ENCODE results near the gene SHC4. TPM values are rescaled to one million over a fixed set of nuclear protein-coding genes. Genes with fewer than 3 reads are reported as not detected.

Gene SHC4
- polyA plus RNA-seq, 1 donor (not counting 4 experiments of a cell fraction or from before 2014, with no cell fraction given): 0.94 TPM

GRCh38 chr15:48851956-48852355 is 111.8 kb downstream of the SHC4 start:
- dilution Hi-C loops (cut with MboI; ENCODE audit: extremely low pct_ligation_motif_present, low sequenced_read_pairs): no loop called here
- Histone ChIP-seq H3K4me3 (ENCODE audit: control insufficient read depth in 2 of 3, extremely low read depth in 1 of 3, insufficient read depth in 2 of 3, low read depth in 1 of 3, low read length in 3 of 3) (no peak overlapping the region), H3K4me2 (ENCODE audit: control insufficient read depth, extremely low read depth, insufficient read depth, low read depth, low read length) (no peak overlapping the region), H2AFZ (ENCODE audit: control insufficient read depth, low read length) (no peak overlapping the region), H3K36me3 (ENCODE audit: control insufficient read depth in 2 of 2, extremely low read depth in 1 of 2, insufficient read depth in 2 of 2, low read length in 2 of 2) (no peaks in the 10 kb centered on the region), H3K79me2 (ENCODE audit: control insufficient read depth, insufficient read depth, low read length) (no peaks in the 10 kb centered on the region), H3K27ac (ENCODE audit: control insufficient read depth, insufficient read depth, low read length) (no peak overlapping the region), H4K20me1 (ENCODE audit: control insufficient read depth, extremely low read depth, insufficient read depth, low read length) (no peaks in the 10 kb centered on the region), H3K9me3 (ENCODE audit: control insufficient read depth, low read depth, low read length) (no peaks in the 10 kb centered on the region), H3K4me1 (ENCODE audit: control insufficient read depth, extremely low read depth, insufficient read depth, low read length) (peaks cover 4% of the 10 kb centered on the region), H3K9ac (ENCODE audit: control insufficient read depth, extremely low read depth, insufficient read depth, low read length) (no peak overlapping the region), H3K27me3 (ENCODE audit: control insufficient read depth, extremely low read depth, insufficient read depth, low read length) (no peaks in the 10 kb centered on the region), H3K9me1 (ENCODE audit: control insufficient read depth, extremely low read depth, insufficient read depth, low read length) (no peaks in the 10 kb centered on the region)
- FAIRE-seq (no peak), DNase-seq (ENCODE audit: low read depth, low spot score) (no peak)
- no peak for TF ChIP-seq EZH2 (IDR thresholded peaks at IDR 0.05; ENCODE audit: low read length)
- TF ChIP-seq, protein P1, sequence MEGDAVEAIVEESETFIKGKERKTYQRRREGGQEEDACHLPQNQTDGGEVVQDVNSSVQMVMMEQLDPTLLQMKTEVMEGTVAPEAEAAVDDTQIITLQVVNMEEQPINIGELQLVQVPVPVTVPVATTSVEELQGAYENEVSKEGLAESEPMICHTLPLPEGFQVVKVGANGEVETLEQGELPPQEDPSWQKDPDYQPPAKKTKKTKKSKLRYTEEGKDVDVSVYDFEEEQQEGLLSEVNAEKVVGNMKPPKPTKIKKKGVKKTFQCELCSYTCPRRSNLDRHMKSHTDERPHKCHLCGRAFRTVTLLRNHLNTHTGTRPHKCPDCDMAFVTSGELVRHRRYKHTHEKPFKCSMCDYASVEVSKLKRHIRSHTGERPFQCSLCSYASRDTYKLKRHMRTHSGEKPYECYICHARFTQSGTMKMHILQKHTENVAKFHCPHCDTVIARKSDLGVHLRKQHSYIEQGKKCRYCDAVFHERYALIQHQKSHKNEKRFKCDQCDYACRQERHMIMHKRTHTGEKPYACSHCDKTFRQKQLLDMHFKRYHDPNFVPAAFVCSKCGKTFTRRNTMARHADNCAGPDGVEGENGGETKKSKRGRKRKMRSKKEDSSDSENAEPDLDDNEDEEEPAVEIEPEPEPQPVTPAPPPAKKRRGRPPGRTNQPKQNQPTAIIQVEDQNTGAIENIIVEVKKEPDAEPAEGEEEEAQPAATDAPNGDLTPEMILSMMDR (optimal IDR thresholded peaks at IDR 0.05 in 1 of 3, IDR thresholded peaks at IDR 0.05 in 1 of 3, conservative IDR thresholded peaks at IDR 0.05 in 1 of 3; ENCODE audit: extremely low read depth in 1 of 3, insufficient read depth in 2 of 3, low read length in 3 of 3): no peak

DNA sequence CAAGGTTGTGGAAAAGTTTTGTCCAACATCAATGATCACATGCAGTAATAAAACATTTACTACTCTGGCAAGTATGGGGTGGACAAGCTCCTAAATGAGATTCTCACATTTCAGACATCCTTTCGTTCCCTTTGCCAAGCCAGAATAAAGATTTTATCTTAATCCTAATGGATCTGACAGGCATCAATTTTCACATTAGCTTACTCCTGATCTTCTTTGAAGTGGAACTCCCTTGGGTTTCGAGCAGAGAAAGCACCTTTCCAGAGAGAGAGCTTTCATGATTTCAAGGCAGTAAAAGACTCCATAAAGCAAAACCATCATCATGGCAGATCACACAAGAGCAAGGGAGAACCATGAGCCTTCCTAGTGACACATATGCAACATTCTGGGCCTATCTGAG is 113.1 kb downstream of the SHC4 start:
- H3K4me1 ChIP-seq (ENCODE audit: control insufficient read depth, extremely low read depth, insufficient read depth, low read length): no peaks in the 10 kb centered on the region
- no peaks in the 10 kb centered on the region for H3K9me3 ChIP-seq (ENCODE audit: control insufficient read depth, low read depth, low read length)
- H4K20me1 ChIP-seq (ENCODE audit: control insufficient read depth, extremely low read depth, insufficient read depth, low read length): no peaks in the 10 kb centered on the region
- no peaks in the 10 kb centered on the region for H3K79me2 ChIP-seq (ENCODE audit: control insufficient read depth, insufficient read depth, low read length)
- no peak overlapping the region for H3K4me3 ChIP-seq (ENCODE audit: control insufficient read depth in 2 of 3, extremely low read depth in 1 of 3, insufficient read depth in 2 of 3, low read depth in 1 of 3, low read length in 3 of 3)
- H3K4me2 ChIP-seq (ENCODE audit: control insufficient read depth, extremely low read depth, insufficient read depth, low read depth, low read length): no peak overlapping the region
- TF ChIP-seq EZH2 (IDR thresholded peaks at IDR 0.05; ENCODE audit: low read length): no peak
- TF ChIP-seq, protein P1 (optimal IDR thresholded peaks at IDR 0.05 in 1 of 3, IDR thresholded peaks at IDR 0.05 in 1 of 3, conservative IDR thresholded peaks at IDR 0.05 in 1 of 3; ENCODE audit: extremely low read depth in 1 of 3, insufficient read depth in 2 of 3, low read length in 3 of 3): no peak
- DNase-seq (ENCODE audit: low read depth, low spot score) (no peak), FAIRE-seq (no peak)
- no peaks in the 10 kb centered on the region for H3K36me3 ChIP-seq (ENCODE audit: control insufficient read depth in 2 of 2, extremely low read depth in 1 of 2, insufficient read depth in 2 of 2, low read length in 2 of 2)
- no peak overlapping the region for H3K27ac ChIP-seq (ENCODE audit: control insufficient read depth, insufficient read depth, low read length)
- no peak overlapping the region for H3K9ac ChIP-seq (ENCODE audit: control insufficient read depth, extremely low read depth, insufficient read depth, low read length)
- H3K9me1 ChIP-seq (ENCODE audit: control insufficient read depth, extremely low read depth, insufficient read depth, low read length): no peaks in the 10 kb centered on the region
- H2AFZ ChIP-seq (ENCODE audit: control insufficient read depth, low read length): no peak overlapping the region
- dilution Hi-C loops (cut with MboI; ENCODE audit: extremely low pct_ligation_motif_present, low sequenced_read_pairs): no loop called here
- no peaks in the 10 kb centered on the region for H3K27me3 ChIP-seq (ENCODE audit: control insufficient read depth, extremely low read depth, insufficient read depth, low read length)
